ENCODE data around the gene MED20.

- TF ChIP-seq EHMT2 (IDR thresholded peaks at IDR 0.05; ENCODE audit: low read depth) (no peak), CTCF (IDR thresholded peaks at IDR 0.05) (no peak), KDM1A (IDR thresholded peaks at IDR 0.05; ENCODE audit: low read depth) (no peak), POLR2A (IDR thresholded peaks at IDR 0.05; ENCODE audit: low read length) (no peak), BHLHE40 (IDR thresholded peaks at IDR 0.05; ENCODE audit: low read depth, low read length) (no peak), PHF8 (IDR thresholded peaks at IDR 0.05; ENCODE audit: borderline replicate concordance, low read depth) (no peak), MYC (IDR thresholded peaks at IDR 0.05; ENCODE audit: borderline replicate concordance, low read length) (no peak)
Measured at GRCh38 chr6:41939848-41940758, 19.2 kb upstream of the MED20 start.

Measured in A549 (cell line).